Left ventricle myocardium inferior (tissue), 1 donor: ENCODE measurements around the gene TMEM214. TPM values are rescaled to one million over a fixed set of nuclear protein-coding genes. Genes with fewer than 3 reads are reported as not detected.
"Not testable (repeated sequence)": the region's sequence is repeated elsewhere in the genome, so short reads cannot be mapped to it uniquely, and the experiment has no call there.

Source experiments
- DNase-seq: peaks from one replicate; pipeline ENCODE4 v3.0.0-alpha.2; 2020
- H3K27ac ChIP-seq: fragments of 200-600 bp; replicated peaks from 2 replicates; pipeline ENCODE4 v1.8.0; 2021
- H3K27me3 ChIP-seq: fragments of 200-600 bp; 2 replicates; pipeline ENCODE4 v1.8.0; 2021; ENCODE audit warnings: low read depth
- H3K36me3 ChIP-seq: fragments of 200-600 bp; 2 replicates; pipeline ENCODE4 v1.8.0; 2021
- H3K4me1 ChIP-seq: fragments of 200-600 bp; 2 replicates; pipeline ENCODE4 v1.8.0; 2021
- H3K4me3 ChIP-seq: fragments of 200-600 bp; 2 replicates; pipeline ENCODE4 v1.8.0; 2021; ENCODE audit warnings: mild to moderate bottlenecking, moderate library complexity
- H3K9me3 ChIP-seq: fragments of 200-600 bp; replicated peaks from 2 replicates; pipeline ENCODE4 v1.8.0; 2021
- intact Hi-C: fragments of 100-400 bp; cut with micrococcal nuclease; formaldehyde crosslinking; loops from one replicate; pipeline ENCODE4 v1.11.0; 2022
- total RNA-seq: library from RNA; stranded (reverse); fragmentation: NEBNext Ultra II Directional; extraction: Animal tissue kit (Norgen Biotek cat#: 25700); gene quantifications from one replicate; pipeline ENCODE4 v1.2.1, GENCODE V29; 2021
- TF ChIP-seq, protein P1 (sequence below): fragments of 200-600 bp; IDR thresholded peaks from 2 replicates; pipeline ENCODE4 v1.8.0; 2021; ENCODE audit warnings: antibody characterized with exemption, mild to moderate bottlenecking, borderline replicate concordance
- donor health status: DM: no; HTN: yes; CAD: no; lungs with severe emphysema.

TMEM214 gene
- total RNA-seq, 1 donor from 2014 or later = 31.4 TPM

GRCh38 chr2:27073782-27074181 lies 41.0 kb downstream of the TMEM214 start:
- H3K27ac ChIP-seq = peak overlapping the region; percentile 93
- H3K4me1 ChIP-seq = peaks cover 79% of the 10 kb centered on the region

DNA sequence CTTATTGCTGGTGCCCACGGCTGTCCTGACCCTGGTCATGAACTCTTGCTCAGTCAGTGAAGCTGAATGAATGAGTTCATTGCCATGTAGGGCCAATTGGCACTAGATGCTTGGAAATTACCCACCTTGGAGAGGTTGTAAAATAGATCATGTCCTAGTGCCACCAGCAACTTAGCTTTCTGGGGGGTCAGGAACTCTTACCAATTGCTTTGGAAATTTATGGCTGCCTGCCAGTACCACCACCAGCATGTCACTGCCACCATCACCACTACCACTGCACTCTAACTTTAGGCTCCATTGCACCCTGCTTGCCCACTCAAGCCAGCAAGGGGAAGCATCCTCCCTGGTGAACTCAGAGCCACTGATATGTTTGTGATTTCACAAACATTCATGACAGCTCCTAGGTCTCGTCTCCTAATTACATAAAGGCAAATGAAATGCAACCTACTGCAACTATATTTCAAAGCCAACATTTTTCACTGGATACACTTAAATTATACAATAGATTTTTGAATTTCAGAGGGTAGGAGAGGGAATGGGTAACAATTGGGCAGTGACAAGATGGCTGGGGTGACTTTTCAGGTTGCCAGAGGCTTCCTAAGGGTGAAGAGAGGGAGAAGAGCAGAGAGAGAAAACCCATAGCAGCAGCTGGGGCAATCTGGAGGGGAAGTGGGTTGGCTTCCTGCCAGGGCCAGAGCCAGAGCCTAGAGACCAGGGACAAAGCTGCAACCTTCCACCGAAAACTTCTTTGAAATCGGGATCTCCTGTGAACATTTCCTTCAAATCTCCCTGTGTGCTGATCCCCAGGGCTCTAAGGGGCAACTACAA lies 42.2 kb downstream of the TMEM214 start:
- intact Hi-C loops = no loop called here
- Histone ChIP-seq H3K27ac (peak overlapping the region; percentile 93), H3K9me3 (no peaks in the 10 kb centered on the region), H3K36me3 (no peaks in the 10 kb centered on the region), H3K4me3 (no peak overlapping the region), H3K27me3 (no peaks in the 10 kb centered on the region), H3K4me1 (peaks cover 69% of the 10 kb centered on the region)
- peak; percentile 66 for DNase-seq
- TF ChIP-seq, protein P1, sequence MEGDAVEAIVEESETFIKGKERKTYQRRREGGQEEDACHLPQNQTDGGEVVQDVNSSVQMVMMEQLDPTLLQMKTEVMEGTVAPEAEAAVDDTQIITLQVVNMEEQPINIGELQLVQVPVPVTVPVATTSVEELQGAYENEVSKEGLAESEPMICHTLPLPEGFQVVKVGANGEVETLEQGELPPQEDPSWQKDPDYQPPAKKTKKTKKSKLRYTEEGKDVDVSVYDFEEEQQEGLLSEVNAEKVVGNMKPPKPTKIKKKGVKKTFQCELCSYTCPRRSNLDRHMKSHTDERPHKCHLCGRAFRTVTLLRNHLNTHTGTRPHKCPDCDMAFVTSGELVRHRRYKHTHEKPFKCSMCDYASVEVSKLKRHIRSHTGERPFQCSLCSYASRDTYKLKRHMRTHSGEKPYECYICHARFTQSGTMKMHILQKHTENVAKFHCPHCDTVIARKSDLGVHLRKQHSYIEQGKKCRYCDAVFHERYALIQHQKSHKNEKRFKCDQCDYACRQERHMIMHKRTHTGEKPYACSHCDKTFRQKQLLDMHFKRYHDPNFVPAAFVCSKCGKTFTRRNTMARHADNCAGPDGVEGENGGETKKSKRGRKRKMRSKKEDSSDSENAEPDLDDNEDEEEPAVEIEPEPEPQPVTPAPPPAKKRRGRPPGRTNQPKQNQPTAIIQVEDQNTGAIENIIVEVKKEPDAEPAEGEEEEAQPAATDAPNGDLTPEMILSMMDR = no peak

More at GRCh38 chr2:27073782-27074181, 41.0 kb downstream of the TMEM214 start:
- Histone ChIP-seq H3K36me3 (peaks cover 10% of the 10 kb centered on the region), H3K9me3 (no peaks in the 10 kb centered on the region), H3K4me3 (no peak overlapping the region), H3K27me3 (no peaks in the 10 kb centered on the region)
- intact Hi-C loops = no loop called here
- TF ChIP-seq, protein P1 = no peak
- no peak for DNase-seq

GRCh38 chr2:27075566-27075871 lies 42.8 kb downstream of the TMEM214 start:
- H3K36me3 ChIP-seq, H3K4me3 ChIP-seq, H3K27me3 ChIP-seq, intact Hi-C loops, H3K9me3 ChIP-seq, DNase-seq: not testable (repeated sequence)
- Histone ChIP-seq H3K27ac (peak overlapping the region; percentile 93), H3K4me1 (peaks cover 69% of the 10 kb centered on the region)

DNA sequence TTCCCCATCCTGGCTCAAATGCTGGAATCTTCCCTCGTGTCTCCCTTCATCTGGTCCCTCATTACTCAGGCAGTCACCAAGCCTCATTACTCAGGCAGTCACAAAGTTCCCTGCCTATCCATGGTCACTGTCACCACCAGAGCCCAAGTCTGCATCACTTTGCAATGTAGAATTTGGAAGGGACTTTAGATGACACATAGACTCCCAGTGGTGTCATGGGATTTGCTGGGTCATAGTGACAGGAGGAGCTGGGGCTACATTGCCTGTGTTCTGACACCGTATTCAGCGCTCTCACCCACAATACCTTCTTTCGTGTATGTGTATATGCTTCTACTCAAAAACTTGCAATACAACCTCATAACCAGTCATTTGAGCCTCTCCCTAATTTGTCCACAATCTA lies 43.6 kb downstream of the TMEM214 start:
- Histone ChIP-seq H3K4me3 (no peak overlapping the region), H3K9me3 (no peaks in the 10 kb centered on the region), H3K27me3 (no peaks in the 10 kb centered on the region), H3K4me1 (peaks cover 69% of the 10 kb centered on the region), H3K27ac (peak overlapping the region; percentile 93), H3K36me3 (no peaks in the 10 kb centered on the region)
- DNase-seq = no peak
- TF ChIP-seq, protein P1 = no peak
- intact Hi-C loops = no loop called here

- Histone ChIP-seq H3K4me3 (no peak overlapping the region), H3K36me3 (no peaks in the 10 kb centered on the region), H3K4me1 (peaks cover 72% of the 10 kb centered on the region), H3K27ac (peak overlapping the region; percentile 93), H3K27me3 (no peaks in the 10 kb centered on the region), H3K9me3 (no peaks in the 10 kb centered on the region)
- intact Hi-C loops = no loop called here
- no peak for DNase-seq
- TF ChIP-seq, protein P1 = no peak
These were observed 44.5 kb downstream of the TMEM214 start for GRCh38 chr2:27077231-27077630.
